ENCODE data around the gene ABHD15.

Gene ABHD15

DNA sequence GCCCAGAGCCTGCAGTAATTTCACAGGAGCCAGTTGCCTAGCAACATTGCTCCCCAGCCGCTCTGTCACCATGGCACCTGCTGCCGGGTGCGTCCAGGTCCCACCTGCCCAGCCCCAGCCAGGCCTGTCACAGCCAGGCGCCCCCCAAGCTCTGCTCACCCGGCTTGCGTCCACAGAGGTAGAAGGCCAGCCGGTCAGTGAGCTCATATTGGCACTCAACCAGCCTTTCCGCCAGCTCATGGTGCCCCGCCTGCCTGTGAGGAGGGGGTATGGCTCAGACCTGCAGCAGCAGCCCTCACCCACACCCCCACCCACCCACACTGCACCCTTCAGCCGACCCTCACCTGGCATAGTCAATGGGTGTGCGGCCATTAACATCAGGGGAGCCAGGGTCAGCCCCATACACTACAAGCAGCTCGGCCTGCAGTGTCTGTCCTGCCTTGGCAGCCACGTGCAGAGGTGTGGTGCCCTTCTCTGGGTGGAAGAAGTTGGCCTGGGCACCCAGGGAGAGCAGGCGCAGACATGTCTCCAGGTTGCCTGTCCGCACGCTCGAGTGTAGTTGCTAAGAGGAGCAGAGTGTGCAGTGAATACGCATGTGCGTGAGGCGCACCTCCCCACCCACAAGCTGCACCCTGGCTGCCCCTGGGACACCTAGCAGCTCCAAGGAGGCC lies 14.9 kb upstream of the ABHD15 start:
- no peak for DNase-seq

DNA sequence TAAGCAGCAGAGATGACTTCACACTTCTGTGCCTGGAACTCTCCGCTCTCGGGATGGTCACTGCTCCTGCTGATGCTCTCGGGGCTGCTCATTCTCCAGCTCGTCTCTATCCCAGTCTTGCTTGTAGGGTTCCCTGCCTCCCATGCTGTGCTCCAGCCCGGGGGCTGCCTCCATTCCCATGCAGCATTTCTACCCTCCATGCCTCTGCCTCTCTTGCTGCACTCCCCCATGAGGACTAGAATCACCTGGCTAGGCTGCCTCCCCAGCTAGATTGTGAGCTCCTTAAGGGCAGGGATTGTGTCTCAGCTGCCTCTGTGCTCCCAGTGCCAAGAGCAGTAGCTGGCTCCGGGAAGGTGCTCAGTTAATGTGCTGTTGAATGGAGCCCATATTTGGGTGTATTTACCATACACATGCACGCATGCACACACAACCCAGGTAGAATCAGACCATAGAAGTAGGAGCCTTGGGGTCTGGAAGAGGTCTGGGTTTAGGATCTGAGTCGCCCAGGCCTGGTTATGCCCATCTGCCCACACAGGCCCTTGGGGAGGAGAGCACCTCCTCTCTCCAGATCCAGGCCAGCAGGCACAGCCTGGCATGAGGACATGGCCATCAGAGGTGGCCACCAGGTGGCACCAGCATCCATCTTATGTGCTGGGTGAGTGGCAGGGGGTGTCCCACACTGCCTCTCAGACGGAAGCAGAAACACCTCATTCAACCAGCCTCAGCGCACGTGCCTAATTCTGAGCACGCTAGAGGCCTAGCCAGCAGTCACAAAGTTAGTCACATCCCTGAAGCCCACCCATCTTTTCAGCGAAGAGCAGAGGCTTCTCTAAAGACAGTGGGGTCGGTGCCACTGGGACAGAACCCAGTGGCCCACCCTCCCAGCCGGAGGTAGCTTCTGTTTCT lies 13.3 kb upstream of the ABHD15 start:
- DNase-seq, result peak; percentile 79

DNA sequence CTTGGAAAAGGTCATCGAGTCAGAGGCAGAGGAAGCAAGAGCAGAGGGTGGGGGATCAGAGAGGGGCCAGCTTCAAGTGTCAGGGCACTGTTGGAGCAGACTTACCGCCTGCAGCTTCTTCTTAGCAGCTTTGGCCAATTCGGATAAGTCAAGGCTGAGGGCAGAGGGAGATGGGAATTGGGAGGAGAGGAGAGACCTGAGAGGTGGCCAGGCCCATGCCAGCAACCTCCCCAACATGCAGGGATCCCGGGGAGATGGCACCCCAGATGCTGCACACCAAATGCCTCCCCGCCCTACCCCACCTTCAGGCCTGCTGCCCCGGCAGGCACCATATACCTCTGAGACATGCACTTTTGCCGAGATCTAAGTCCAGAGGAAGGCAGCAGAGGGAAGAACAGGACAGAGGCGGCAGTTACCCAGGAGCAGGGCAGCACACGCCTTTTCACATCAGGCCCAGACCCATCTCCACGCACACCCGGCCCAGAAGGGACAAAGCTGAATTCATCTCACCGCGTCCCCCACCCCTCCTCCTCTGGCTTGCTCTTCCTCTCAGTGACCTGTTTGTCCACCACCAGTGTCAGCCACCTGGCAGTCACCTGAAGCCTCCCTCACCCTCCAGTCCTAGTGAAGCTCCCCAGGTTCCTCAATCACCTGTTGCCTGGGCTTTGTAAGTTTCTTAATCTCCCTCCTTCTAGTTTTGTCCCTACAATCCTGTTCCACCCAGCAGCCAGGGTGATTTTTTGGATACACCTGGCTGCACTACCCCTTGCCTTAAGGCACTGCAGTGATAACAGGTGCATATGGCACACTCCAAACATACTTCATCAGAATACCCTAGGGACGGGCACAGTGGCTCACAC lies 12.0 kb upstream of the ABHD15 start:
- no peak for DNase-seq

DNA sequence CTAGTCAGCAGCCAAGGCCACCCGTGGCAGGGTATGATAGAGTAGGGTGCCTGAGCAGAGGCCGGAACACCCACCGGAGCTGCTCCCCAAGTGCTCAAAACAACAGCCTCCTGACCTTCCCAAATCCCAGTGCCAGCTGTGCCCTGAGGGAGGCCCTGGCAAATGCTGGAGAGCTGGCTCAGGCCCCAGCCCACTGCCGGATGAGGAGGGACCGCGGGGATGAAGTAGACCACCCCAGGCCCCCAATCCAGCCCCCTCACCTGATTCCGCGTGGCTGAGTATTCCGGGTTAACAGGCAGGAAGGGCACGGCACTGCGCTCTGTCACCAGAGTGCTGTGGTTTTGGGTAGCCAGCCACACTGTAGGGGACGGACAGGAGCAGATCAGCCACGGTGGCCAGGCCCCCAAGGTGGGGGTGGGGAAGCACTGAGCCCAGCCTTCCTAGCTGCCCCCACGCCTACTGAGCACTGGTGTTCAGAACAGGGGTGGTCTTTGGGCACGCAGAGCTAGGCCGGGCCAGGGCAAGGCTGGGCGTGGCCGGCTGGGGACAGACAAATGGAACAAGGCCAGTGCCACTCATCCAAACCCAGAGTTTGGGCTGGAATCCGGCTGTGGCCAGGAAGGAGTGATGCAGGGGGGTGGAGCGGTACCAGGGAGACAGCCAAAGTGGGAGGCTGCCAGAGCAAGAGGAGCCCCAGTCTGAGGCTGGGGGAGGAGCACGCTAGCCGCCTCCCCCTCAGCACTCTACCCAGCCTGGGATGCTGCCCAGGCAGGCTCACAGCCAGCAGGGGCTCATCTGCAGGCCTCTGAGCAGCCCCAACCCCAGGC lies 10.8 kb upstream of the ABHD15 start:
- no peak for DNase-seq

DNA sequence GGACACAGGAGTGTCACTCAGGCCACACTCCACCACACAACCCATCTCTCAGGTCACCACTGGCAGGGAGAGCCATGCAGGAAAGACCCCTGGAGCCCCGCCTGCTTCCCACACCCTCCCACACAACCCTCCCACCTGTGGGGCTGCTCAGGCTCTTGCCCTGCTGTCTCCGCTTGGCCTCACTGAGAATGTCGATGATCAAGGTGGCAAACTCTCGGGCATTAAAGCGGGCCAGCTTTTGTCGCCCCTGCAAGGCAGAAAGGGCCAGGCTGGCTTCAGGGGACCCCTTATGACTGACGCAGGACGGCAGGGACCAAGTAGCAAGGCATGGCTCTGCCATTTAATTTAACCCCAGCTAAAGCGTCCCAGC lies 10.1 kb upstream of the ABHD15 start:
- no peak for DNase-seq

DNA sequence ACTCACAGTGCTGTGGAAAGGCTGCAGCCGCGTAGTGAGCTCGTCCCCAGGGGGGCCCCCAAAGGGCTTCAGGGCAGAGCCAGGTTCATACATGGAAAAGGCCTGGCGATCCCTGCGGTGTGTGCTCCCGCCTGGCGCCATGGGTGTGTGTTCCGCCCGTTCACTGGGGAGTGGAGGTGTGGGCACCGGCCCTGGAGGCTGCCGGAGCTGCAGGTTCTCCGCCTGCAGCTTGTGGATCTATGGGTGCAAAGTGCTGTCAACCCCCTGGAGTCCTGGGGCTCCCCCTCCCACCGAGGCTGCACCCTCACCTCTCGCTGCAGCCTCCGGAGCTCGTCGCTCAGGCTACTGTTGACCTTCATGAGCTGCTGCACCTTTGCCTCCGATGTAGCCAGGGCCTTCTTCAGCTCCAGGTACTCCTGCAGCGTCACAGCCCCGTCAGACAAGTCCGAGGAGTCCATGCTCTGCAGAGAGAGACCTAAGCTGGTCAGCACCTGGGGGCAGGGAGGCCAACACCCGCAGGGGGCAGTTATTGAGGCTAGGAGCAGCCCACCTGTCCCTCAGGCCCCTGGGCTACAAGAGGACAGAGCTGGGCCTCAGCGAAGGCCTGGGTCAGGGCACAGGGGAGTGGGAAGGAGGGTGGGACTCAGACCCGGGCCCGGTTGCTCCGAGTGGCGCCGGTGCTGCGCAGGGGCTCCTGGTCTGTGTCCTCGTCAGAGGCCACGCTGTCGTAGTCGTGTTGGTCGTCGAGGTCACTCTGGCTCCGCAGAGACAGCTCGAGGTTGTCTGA lies 9.6 kb upstream of the ABHD15 start:
- no peak for DNase-seq

DNA sequence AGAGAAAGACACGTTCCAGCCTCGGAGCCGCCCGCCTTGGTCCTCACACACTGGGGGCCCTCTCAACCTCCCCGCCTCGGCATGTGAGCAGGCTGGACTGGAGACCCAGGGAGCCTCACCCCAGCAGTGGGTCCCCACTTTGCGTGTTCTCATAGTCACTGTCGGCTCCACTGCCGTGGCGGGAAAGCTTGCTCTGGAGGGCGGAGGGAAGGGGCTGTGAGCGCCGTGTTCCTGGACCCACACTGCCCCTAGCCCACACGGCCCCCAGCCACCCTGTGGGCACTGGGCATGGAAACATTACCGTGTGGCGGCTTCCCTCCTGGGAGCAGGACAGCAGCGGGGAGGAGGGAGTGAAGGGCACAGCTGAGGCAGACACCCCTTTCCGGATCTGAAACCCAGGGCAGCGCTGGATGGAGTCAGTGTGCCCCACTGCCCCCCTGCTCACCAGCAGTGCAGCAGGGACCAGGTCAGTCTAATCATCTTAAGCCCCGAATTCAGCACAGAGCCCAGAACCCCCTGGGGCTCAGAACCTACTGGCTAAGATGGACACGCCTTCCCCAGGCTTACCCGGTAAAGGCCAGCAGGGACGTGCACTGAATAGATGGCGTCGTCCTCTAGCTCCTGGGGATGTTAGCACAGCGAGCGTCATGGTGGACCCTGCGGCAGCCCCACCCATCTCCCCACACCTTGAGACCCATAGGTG lies 8.8 kb upstream of the ABHD15 start:
- no peak for DNase-seq

DNA sequence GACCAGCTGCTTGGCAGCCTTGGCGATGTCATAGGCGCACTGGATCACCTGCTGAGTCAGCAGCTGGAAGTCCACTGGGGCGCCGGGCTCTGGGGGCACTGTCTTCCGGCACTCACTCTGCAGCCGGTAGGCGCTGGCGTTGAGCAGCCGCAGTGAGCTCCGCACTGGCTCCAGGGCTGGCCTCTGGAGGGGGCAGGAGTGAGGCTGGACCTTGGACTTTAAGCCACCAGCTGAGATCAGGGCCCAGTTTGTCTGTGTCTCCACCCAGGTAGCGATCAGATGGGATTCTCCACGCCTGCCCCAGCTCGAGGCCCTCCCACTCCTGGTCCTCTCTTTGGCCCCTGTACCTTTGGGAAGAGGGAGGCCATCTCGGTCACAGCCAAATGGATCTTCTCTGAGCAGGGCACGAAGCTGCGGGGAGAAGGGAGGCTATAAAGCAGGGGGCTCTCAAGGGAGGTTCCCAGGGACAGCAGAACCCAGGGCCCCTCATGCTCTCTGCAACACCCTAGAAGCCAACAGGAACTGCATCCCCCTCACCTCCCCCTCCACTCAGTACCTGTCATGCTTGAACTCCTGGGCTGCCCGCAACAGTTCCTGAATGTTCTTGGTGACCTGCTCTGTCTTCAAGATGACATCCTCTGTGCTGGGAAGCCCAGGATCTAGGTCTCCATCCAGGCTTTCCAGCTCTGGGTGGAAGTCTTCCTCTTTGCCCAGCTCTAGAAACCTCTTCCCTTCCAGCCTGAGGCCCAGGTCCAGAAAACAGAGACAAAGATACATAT lies 8.1 kb upstream of the ABHD15 start:
- no peak for DNase-seq

DNA sequence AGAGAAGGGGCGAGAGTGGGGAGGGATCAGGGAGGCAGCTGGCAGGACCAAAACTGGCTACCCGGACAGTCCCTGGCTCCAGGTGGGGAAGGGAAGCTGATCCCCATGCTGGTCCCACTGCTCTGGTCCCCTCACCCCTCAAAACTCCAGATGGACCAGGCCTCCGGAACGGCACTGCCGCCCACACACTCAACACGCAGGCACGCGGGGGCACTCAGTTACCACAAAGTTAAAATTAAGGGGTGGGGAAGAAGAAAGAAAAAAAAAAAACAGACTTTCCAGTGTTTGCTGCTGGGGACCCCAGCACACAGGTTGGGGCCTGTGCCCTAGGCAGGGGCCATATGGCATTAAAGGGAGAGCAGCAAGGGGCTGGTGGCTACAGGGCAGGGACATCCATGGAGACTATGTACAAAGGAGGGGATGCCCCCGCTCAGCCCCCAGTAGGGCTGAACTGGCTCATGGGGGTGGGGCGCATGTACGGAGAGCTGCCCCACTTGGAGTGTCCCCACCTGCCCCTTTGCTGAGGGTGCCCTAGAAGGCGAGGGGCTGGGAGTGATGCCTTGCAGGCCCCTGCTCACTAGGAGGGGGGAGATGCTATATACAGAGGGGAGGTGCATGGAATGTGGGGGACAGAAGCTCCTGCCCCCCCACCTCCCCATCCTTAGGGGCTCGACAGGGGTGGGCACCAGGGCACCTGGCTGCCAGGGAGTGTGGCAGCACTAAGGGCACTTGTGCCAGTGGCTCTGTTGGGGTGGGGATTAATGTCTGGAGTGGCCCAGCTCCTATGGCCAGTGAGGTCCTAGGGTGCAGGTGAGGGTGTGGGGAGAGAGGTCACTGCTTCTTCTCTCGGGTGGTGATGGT lies 7.3 kb upstream of the ABHD15 start:
- no peak for DNase-seq

DNA sequence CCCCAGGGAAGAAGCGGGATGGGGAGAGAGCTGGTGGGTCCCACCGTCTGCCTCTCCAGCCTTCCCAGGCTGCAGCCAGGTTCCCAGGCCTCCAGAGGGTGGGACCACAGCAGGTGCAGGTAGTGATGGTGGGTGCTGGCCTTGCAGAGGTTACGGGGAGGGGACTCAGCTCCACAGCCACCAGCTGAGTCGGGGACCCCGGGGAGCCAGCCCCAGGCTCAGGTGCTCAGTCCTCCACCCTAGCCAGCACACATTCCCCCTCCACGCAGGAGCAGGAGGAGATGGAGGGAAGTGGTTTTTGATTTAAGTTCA lies 6.7 kb upstream of the ABHD15 start:
- no peak for DNase-seq

DNA sequence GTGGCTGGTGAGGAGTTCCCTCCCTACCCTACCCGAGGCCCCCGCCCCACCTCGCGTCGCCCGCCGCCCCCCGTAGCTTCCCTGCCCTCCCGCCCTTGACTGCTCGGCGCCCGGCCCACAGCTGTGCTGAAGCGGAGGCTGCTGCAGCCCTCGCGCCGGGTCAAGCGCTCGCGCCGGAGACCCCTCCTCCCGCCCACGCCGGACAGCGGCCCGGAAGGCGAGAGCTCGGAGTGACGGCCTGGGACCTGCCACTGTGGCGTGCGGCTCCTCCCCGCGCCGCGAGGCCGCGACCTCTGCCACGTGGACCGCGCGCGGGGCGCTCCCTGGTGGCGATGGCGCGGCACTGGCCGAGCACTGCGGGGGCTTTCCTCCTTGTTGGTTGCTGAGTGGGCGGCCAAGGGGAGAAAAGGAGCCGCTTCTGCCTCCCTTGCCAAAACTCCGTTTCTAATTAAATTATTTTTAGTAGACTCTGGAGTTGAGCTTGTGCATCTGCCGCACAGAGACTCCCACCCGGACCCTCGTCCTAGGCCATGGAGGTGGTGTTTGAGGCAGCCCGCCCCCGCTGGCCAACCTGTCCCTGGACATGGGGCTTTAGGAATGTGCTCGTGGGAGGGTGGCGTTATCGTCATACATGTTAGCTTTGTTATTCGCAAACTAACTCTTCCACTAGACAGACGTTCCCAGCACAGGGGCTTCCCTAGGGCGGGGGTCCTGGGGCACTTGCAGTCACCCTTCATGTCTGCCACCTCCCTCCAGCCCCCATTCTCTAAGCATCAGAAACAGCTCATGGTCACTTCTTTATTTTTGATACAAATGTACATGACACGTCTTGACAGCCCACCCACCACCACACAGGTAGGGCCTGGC lies 6.1 kb upstream of the ABHD15 start:
- peak; percentile 42 for DNase-seq

DNA sequence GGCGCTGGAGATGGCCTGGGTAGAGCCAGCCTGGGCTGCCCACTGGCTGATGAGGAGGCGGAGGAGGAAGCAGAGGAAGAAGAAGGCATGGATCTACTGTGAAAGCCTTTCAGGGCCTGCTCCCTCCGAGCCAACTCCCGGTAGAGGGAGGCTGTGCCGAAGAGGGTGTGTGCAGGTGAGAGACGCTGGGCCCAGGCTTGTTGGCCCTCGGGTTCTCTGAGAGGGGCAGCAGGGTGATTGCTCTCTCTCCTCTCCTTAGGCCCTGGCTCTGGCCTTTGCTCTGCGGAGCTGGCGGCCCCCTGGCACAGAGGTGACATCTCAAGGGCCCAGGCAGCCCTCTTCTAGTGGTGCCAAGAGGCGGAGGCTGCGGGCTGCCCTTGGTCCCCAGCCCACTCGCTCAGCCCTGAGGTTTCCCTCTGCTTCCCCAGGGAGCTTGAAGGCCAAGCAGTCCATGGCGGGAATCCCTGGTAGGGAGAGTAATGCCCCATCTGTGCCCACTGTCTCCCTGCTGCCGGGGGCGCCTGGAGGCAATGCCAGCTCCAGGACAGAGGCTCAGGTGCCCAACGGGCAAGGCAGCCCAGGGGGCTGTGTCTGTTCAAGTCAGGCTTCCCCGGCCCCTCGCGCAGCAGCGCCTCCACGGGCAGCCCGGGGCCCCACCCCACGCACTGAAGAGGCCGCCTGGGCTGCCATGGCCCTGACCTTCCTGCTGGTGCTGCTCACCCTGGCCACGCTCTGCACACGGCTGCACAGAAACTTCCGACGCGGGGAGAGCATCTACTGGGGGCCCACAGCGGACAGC lies 5.2 kb upstream of the ABHD15 start:
- DNase-seq, result no peak

DNA sequence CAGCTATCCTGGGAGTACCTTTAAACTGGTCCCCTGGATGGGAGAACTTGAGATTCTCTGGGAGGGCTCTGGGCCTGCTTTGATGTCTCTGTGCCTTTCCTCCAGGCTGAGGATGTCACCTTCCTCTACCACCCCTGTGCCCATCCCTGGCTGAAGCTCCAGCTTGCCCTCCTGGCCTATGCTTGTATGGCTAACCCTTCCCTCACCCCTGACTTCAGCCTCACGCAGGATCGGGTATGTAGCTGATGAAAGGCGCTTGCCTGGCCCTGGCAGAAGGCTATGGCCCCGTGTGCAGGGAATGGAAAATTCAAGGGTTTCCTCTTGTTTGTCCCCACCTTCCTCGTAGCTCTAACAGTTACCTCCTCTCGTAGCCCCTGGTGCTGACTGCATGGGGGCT lies 4.6 kb upstream of the ABHD15 start:
- DNase-seq, result no peak

DNA sequence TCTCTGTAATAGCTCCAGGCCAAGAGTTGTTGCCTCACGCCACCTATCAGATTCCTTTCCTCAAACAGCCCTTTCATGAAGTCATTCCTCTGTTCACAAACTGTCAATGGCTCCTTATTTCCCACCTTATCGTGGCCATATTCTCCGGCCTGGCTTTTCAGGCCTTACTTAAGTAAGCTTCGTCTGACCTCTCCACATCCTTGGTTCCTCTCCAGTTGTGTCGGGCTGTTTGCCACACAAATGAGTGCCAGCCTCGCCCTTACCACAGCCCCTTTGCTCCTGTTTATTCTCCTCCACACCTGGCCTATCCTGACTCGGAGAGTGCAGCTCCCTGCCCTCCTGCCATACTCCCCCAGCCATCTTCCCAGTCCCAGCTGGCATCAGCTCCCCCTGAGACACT lies 3.7 kb upstream of the ABHD15 start:
- DNase-seq, result no peak

DNA sequence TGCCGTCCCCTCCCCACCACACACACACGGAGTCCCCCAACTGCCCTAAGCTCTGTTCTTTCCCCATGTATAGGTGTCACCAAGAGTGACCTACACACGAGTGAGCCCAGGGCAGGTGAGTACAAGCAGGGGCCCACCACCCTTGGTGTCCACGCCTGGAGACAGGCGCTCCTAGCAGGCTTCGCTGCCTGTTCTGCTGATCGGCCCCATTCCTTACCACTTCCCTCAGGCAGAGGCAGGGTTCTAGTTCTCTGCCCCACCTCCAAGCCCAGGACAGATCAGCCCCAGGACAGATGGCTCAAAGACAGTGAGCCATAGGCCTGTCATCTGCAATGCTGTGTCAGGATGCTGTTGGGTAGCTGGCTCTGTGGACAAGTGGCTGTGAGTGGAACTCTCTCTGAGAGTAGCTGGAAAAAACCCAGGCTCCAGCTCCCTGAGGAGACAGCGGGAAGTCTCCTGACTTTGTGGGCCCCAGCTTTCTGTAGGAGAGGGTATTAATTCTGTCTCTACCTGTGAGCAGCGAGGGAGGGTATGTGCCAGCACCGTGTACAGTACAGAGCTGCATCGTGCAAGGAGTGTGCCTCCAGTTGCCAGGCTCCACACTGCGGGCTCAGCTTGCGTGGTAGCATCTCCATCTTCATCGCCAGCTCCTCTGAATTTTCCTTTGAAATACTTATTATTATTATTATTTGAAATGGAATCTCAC lies 2.6 kb upstream of the ABHD15 start:
- DNase-seq, result peak; percentile 60

DNA sequence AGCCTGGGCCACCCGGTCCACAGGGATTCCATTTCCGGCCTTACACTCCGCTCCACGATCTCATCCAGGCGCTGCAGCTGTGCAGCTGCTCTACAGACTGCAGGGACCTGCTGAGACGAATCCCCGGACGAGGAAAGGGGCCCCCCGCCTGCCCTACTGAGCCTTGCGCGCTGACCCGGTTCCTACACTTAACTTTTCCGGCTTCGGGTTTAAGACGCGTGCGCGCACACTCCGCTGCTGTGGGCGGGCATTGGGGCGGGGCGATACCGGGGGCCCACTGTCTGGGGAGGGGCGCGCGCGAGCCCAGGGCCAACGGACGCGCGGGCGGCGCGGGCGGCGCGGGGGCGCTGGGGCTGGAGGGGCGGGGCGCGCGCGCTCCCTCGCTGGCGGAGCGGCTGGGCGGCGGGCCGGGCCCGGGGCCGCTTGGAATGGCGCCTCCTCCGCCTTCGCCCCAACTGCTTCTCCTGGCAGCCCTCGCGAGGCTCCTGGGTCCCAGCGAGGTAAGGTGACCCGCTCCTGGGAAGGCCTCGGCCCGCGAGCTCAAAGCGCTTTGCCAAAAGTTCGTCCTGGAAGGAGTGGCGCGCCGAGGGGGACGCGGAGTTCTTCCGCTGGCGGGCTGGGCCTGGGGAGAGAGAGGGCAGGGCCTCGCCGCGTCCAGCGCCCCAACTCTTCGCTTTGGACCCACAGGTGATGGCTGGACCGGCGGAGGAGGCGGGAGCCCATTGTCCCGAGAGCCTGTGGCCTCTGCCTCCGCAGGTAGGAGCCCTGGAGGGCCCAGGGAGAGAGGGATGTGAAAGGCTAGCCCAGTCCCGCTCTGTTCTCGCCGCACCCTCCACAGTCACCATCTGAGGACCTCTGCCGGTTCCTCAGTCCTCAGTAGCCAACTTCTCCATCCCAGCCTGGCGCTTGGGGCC lies 1.8 kb upstream of the ABHD15 start, which contains the start of gene TP53I13:
TSS of gene TP53I13 (plus strand) at position 371 of the 914 bp plus-strand sequence. CDS start at position 429, 58 bp downstream.
- peak; percentile 87 for DNase-seq

All from EL (cell line).